ENCODE data around the gene EARS2.
"Not testable (repeated sequence)": the region's sequence is repeated elsewhere in the genome, so short reads cannot be mapped to it uniquely, and the experiment has no call there.

Gene EARS2

GRCh38 chr16:23566724-23567123 lies 9.6 kb upstream of the EARS2 start:
- DNase-seq: no peak

- DNase-seq: no peak
Observed at GRCh38 chr16:23564575-23565363, 7.6 kb upstream of the EARS2 start.

- no peak for DNase-seq
Observed at GRCh38 chr16:23563186-23563585, 6.0 kb upstream of the EARS2 start.

GRCh38 chr16:23562505-23562904 lies 5.4 kb upstream of the EARS2 start:
- DNase-seq: no peak

GRCh38 chr16:23561586-23561985 lies 4.4 kb upstream of the EARS2 start:
- DNase-seq: no peak

GRCh38 chr16:23557779-23558702 lies 891 bp upstream of the EARS2 start:
- no peak for DNase-seq

GRCh38 chr16:23554536-23554935 lies 2.6 kb downstream of the EARS2 start:
- no peak for DNase-seq

- DNase-seq: no peak
Observed at GRCh38 chr16:23552161-23552560, 5.0 kb downstream of the EARS2 start.

- no peak for DNase-seq
Observed at GRCh38 chr16:23549938-23550337, 7.2 kb downstream of the EARS2 start.

- no peak for DNase-seq
Observed at GRCh38 chr16:23544436-23544835, 12.7 kb downstream of the EARS2 start.

- not testable (repeated sequence) for DNase-seq
Observed at GRCh38 chr16:23540817-23541178, 16.4 kb downstream of the EARS2 start.

GRCh38 chr16:23539984-23540816 lies 16.9 kb downstream of the EARS2 start:
- DNase-seq: no peak

GRCh38 chr16:23538919-23539278 lies 18.3 kb downstream of the EARS2 start:
- DNase-seq: no peak

GRCh38 chr16:23537390-23537789 lies 19.8 kb downstream of the EARS2 start:
- DNase-seq: no peak

- no peak for DNase-seq
Observed at GRCh38 chr16:23535901-23536300, 21.2 kb downstream of the EARS2 start.

- DNase-seq: no peak
Observed at GRCh38 chr16:23534868-23535860, 22.0 kb downstream of the EARS2 start.

- no peak for DNase-seq
Observed at GRCh38 chr16:23532448-23532847, 24.7 kb downstream of the EARS2 start.

- no peak for DNase-seq
Observed at GRCh38 chr16:23530062-23530461, 27.1 kb downstream of the EARS2 start.

GRCh38 chr16:23528644-23529310 lies 28.4 kb downstream of the EARS2 start:
- no peak for DNase-seq

- no peak for DNase-seq
Observed at GRCh38 chr16:23527961-23528643, 29.0 kb downstream of the EARS2 start.

GRCh38 chr16:23524886-23525285 lies 32.3 kb downstream of the EARS2 start:
- DNase-seq: no peak

All from T-helper 1 cell (primary cell).